ENCODE results near the gene RHBDF1. TPM values are rescaled to one million over a fixed set of nuclear protein-coding genes. Genes with fewer than 3 reads are reported as not detected.
"Not testable (repeated sequence)": the region's sequence is repeated elsewhere in the genome, so short reads cannot be mapped to it uniquely, and the experiment has no call there.

Gene RHBDF1
- total RNA-seq, 4 donors from 2014 or later, result 26.7 to 43.0 (median 30.2) TPM

- no peak overlapping the region for H3K27ac ChIP-seq (replicated peaks in 1 of 4)
- DNase-seq (ENCODE audit: extremely low spot score), result no peak
- H3K27me3 ChIP-seq, result no peaks in the 10 kb centered on the region
- 42% methylated on average over 6 of the region's 6 CpGs for WGBS
- H3K36me3 ChIP-seq, result no peaks in the 10 kb centered on the region
- no peaks in the 10 kb centered on the region for H3K4me1 ChIP-seq
- H3K9me3 ChIP-seq, result no peaks in the 10 kb centered on the region
- intact Hi-C loops (cut with DNase I), result no loop called here
- H3K4me3 ChIP-seq, result no peak overlapping the region
- no peak for TF ChIP-seq POLR2AphosphoS5 (IDR thresholded peaks at IDR 0.05)
- TF ChIP-seq POLR2A (IDR thresholded peaks at IDR 0.05; ENCODE audit: low read depth), result no peak
- TF ChIP-seq CTCF (IDR thresholded peaks at IDR 0.05), result no peak
- TF ChIP-seq EP300 (IDR thresholded peaks at IDR 0.05), result no peak
Measured at GRCh38 chr16:34648-34987, 37.8 kb downstream of the RHBDF1 start.

- Histone ChIP-seq H3K4me3 (no peak overlapping the region), H3K4me1 (no peaks in the 10 kb centered on the region), H3K27ac (replicated peaks in 1 of 4) (no peak overlapping the region), H3K27me3 (no peaks in the 10 kb centered on the region), H3K36me3 (no peaks in the 10 kb centered on the region), H3K9me3 (no peaks in the 10 kb centered on the region)
- WGBS, result 88% methylated on average over 5 of the region's 21 CpGs
- TF ChIP-seq POLR2AphosphoS5 (IDR thresholded peaks at IDR 0.05), result no peak
- TF ChIP-seq EP300 (IDR thresholded peaks at IDR 0.05), result no peak
- no peak for TF ChIP-seq POLR2A (IDR thresholded peaks at IDR 0.05; ENCODE audit: low read depth)
- no peak for TF ChIP-seq CTCF (IDR thresholded peaks at IDR 0.05)
- no peak for DNase-seq (ENCODE audit: extremely low spot score)
- intact Hi-C loops (cut with DNase I), result no loop called here
Measured at GRCh38 chr16:33877-34647, 38.4 kb downstream of the RHBDF1 start.

- H3K4me3 ChIP-seq; H3K9me3 ChIP-seq; H3K4me1 ChIP-seq; intact Hi-C loops (cut with DNase I); H3K36me3 ChIP-seq; DNase-seq (ENCODE audit: extremely low spot score); H3K27me3 ChIP-seq; H3K27ac ChIP-seq (replicated peaks in 1 of 4): not testable (repeated sequence)
- 90% methylated on average over 2 of the region's 8 CpGs for WGBS
Measured at GRCh38 chr16:33154-33876, 39.1 kb downstream of the RHBDF1 start.

GRCh38 chr16:30627-31026, 41.8 kb downstream of the RHBDF1 start:
- H3K4me1 ChIP-seq; H3K27me3 ChIP-seq; DNase-seq (ENCODE audit: extremely low spot score); H3K27ac ChIP-seq (replicated peaks in 1 of 4); H3K36me3 ChIP-seq; H3K9me3 ChIP-seq; H3K4me3 ChIP-seq; intact Hi-C loops (cut with DNase I): not testable (repeated sequence)
- WGBS, result no CpG with 5 or more reads among the region's 7 CpGs

- H3K4me3 ChIP-seq; H3K27me3 ChIP-seq; H3K9me3 ChIP-seq; intact Hi-C loops (cut with DNase I); DNase-seq (ENCODE audit: extremely low spot score); H3K36me3 ChIP-seq; H3K27ac ChIP-seq (replicated peaks in 1 of 4); H3K4me1 ChIP-seq: not testable (repeated sequence)
- 80% methylated on average over 1 of the region's 5 CpGs for WGBS
Measured at GRCh38 chr16:25926-26348, 46.5 kb downstream of the RHBDF1 start.

- H3K27me3 ChIP-seq; H3K4me3 ChIP-seq; DNase-seq (ENCODE audit: extremely low spot score); H3K36me3 ChIP-seq; H3K27ac ChIP-seq (replicated peaks in 1 of 4); H3K4me1 ChIP-seq; H3K9me3 ChIP-seq; intact Hi-C loops (cut with DNase I): not testable (repeated sequence)
- 85% methylated on average over 10 of the region's 22 CpGs for WGBS
Measured at GRCh38 chr16:24151-24550, 48.3 kb downstream of the RHBDF1 start.

GRCh38 chr16:20886-21285, 51.5 kb downstream of the RHBDF1 start:
- H3K9me3 ChIP-seq; H3K4me1 ChIP-seq; intact Hi-C loops (cut with DNase I); H3K27ac ChIP-seq (replicated peaks in 1 of 4); H3K4me3 ChIP-seq; H3K36me3 ChIP-seq; H3K27me3 ChIP-seq; DNase-seq (ENCODE audit: extremely low spot score): not testable (repeated sequence)
- WGBS, result 92% methylated on average over 11 of the region's 12 CpGs

GRCh38 chr16:17062-17765, 55.2 kb downstream of the RHBDF1 start:
- DNase-seq (ENCODE audit: extremely low spot score); intact Hi-C loops (cut with DNase I): not testable (repeated sequence)
- WGBS, result 75% methylated on average over 9 of the region's 20 CpGs

More at GRCh38 chr16:17062-17765, 55.2 kb downstream of the RHBDF1 start:
- H3K9me3 ChIP-seq; H3K36me3 ChIP-seq; H3K4me1 ChIP-seq; H3K4me3 ChIP-seq; H3K27me3 ChIP-seq; H3K27ac ChIP-seq (replicated peaks in 1 of 4): not testable (repeated sequence)

Measured in esophagus muscularis mucosa (tissue), 4 donors.